Parathyroid adenoma (tissue), 2 donors: ENCODE measurements around the gene ENOX1.

Experiments
- H2AFZ ChIP-seq: fragments of 300-600 bp; sonication (generic); one replicate; pipeline ENCODE4 v1.7.0; 2017; ENCODE audit warnings: antibody characterized with exemption, mild to moderate bottlenecking
- H3K27ac ChIP-seq: fragments of 300-600 bp; sonication (generic); one replicate; pipeline ENCODE4 v1.7.0; 2017
- H3K27me3 ChIP-seq: fragments of 300-600 bp; sonication (generic); one replicate; pipeline ENCODE4 v1.7.0; 2017; ENCODE audit warnings: low read length; ENCODE audit not compliant: control insufficient read depth, insufficient read depth
- H3K36me3 ChIP-seq: fragments of 300-600 bp; sonication (generic); one replicate; pipeline ENCODE4 v1.7.0; 2017; ENCODE audit warnings: low read length; ENCODE audit not compliant: control insufficient read depth, insufficient read depth
- H3K4me1 ChIP-seq: fragments of 300-600 bp; sonication (generic); one replicate; pipeline ENCODE4 v1.7.0; 2017; ENCODE audit warnings: control low read depth
- H3K4me2 ChIP-seq: fragments of 300-600 bp; sonication (generic); one replicate; pipeline ENCODE4 v1.7.0; 2017; ENCODE audit warnings: low read length
- H3K4me3 ChIP-seq: fragments of 300-600 bp; sonication (generic); one replicate; pipeline ENCODE4 v1.7.0; 2017; ENCODE audit warnings: low read depth, low read length
- H3K79me2 ChIP-seq: fragments of 300-600 bp; sonication (generic); one replicate; pipeline ENCODE4 v1.7.0; 2017; ENCODE audit warnings: control low read depth
- H3K9ac ChIP-seq: fragments of 300-600 bp; sonication (generic); one replicate; pipeline ENCODE4 v1.7.0; 2017; ENCODE audit warnings: mild to moderate bottlenecking
- H3K9me3 ChIP-seq: fragments of 300-600 bp; sonication (generic); one replicate; pipeline ENCODE4 v1.7.0; 2017; ENCODE audit warnings: low read length; ENCODE audit not compliant: control insufficient read depth
- TF ChIP-seq, protein P1 (sequence below): fragments of 300-600 bp; sonication (generic); IDR thresholded peaks from one replicate; pipeline ENCODE4 v1.7.0; 2017; ENCODE audit warnings: antibody characterized with exemption, mild to moderate bottlenecking
- donor health status: primary hyperparathyroidism.

Gene ENOX1

DNA sequence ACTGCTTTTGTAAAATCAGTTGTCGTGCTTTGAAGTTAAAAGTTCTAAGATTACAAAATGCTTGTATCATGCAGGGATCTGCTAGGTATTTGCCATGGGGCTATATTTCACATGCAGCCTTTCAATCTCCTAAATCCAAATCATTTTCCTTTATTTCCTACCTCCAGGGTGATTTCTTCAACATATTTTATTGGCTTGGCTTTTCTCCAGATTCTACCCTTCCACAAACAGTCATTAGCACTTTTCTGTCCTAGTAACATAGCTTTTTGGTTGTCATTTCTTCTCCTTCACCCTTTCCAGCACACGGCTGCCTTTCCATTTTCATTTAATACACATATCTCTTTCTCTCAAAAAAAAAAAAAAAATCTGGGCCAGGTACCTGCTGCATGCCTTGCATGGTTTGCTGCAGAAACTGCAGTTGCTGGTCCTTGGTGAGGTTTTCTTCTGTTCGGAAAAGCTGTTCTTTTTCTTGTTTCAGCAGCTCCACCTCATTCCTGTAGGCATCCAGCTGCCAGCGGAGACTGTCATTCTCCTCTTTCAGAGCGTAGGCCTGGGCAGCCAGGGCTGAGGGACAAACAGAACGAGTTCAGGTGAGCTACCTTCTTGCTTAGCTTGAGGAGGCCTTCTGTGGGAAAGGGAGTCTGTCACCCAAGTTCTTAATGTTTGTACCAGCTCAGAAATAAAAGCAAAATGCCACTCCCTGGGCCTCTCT is 488.6 kb downstream of the ENOX1 start:
- Histone ChIP-seq H3K4me3 (no peak overlapping the region), H3K36me3 (no peaks in the 10 kb centered on the region), H3K9ac (no peak overlapping the region), H3K27ac (no peak overlapping the region), H3K79me2 (no peaks in the 10 kb centered on the region), H3K27me3 (no peaks in the 10 kb centered on the region), H3K9me3 (no peaks in the 10 kb centered on the region), H2AFZ (no peak overlapping the region), H3K4me1 (no peaks in the 10 kb centered on the region), H3K4me2 (no peak overlapping the region)
- TF ChIP-seq, protein P1, sequence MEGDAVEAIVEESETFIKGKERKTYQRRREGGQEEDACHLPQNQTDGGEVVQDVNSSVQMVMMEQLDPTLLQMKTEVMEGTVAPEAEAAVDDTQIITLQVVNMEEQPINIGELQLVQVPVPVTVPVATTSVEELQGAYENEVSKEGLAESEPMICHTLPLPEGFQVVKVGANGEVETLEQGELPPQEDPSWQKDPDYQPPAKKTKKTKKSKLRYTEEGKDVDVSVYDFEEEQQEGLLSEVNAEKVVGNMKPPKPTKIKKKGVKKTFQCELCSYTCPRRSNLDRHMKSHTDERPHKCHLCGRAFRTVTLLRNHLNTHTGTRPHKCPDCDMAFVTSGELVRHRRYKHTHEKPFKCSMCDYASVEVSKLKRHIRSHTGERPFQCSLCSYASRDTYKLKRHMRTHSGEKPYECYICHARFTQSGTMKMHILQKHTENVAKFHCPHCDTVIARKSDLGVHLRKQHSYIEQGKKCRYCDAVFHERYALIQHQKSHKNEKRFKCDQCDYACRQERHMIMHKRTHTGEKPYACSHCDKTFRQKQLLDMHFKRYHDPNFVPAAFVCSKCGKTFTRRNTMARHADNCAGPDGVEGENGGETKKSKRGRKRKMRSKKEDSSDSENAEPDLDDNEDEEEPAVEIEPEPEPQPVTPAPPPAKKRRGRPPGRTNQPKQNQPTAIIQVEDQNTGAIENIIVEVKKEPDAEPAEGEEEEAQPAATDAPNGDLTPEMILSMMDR = no peak

DNA sequence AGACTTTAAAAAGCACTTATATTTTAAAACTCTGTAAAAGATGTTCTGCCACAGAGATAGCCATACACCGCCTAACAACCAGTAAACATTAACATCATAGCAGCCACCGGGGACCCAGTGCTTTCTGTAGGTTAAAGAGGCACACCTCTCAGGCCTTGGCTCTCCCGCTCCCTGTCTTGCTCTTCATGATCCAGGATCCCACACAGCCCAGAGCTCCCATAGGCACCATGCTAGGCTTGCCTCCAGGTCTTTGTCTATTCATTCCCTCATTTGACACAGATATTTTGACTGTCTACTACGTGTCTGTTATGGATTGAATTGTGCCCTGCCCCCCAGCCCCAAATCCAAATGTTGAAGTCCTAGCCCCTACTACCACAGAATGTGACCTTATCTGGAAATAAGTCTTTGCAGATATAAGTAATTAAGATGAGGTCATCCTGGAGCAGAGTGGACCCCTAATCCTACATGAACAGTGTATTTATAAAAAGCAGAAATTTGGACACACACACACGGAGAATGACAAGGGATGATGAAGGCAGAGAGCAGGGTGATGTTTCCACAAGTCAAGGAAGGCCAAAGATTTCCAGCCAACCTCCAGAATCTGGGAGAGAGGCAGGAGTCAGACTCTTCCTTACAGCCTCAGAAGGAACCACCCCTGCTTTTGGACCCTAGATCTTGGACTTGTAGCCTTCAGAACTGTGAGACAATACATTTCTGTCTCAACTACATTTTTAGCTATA is 490.8 kb downstream of the ENOX1 start:
- Histone ChIP-seq H3K79me2 (no peaks in the 10 kb centered on the region), H3K4me1 (no peaks in the 10 kb centered on the region), H2AFZ (no peak overlapping the region)

DNA sequence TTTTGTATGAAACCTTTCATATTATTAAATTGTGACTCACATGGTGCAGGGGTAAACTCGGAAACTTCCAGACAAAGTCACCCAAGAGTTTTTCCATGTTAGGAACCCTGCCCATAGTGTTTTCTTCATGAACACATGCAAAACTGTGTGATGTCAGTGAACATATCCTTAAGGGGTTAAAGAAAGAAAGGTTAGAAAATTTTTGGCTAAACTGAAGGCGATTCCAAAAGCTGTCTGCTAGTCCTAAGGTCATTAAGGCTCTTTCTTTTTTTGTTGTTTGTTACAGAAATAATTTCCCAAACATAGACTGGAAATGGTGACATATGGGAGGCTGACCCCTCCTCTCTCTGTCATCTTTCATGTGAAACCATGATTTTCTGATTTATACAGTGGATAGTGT is 491.5 kb downstream of the ENOX1 start:
- Histone ChIP-seq H3K9ac (no peak overlapping the region), H3K4me3 (no peak overlapping the region), H3K4me2 (no peak overlapping the region), H3K9me3 (no peaks in the 10 kb centered on the region), H3K27me3 (no peaks in the 10 kb centered on the region), H3K36me3 (no peaks in the 10 kb centered on the region), H3K27ac (no peak overlapping the region), H2AFZ (no peak overlapping the region), H3K4me1 (no peaks in the 10 kb centered on the region), H3K79me2 (no peaks in the 10 kb centered on the region)
- TF ChIP-seq, protein P1 = no peak

More for the DNA sequence above, 490.8 kb downstream of the ENOX1 start:
- no peaks in the 10 kb centered on the region for H3K9me3 ChIP-seq
- TF ChIP-seq, protein P1 = no peak
- no peak overlapping the region for H3K4me3 ChIP-seq
- H3K9ac ChIP-seq = no peak overlapping the region
- no peaks in the 10 kb centered on the region for H3K27me3 ChIP-seq
- H3K27ac ChIP-seq = no peak overlapping the region
- H3K36me3 ChIP-seq = no peaks in the 10 kb centered on the region
- H3K4me2 ChIP-seq = no peak overlapping the region

DNA sequence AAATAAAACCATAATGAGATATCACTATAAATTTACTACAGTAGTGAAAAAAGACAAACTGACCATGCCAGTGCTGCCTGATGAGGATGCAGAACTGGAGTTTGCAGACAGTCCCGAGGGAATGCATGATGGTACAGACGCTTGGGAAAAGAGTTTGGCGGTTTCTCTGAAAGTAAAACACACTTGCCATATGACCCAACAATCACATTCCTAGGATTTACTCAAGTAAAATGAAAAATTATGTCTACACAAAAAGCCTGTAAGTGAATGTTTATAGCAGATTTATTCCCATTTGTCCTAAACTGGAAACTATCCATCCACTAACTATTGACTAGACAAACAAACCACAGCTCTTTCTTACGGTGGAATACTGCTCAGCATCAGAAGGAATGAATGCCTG is 492.4 kb downstream of the ENOX1 start:
- H3K4me1 ChIP-seq = no peaks in the 10 kb centered on the region
- no peak overlapping the region for H3K9ac ChIP-seq
- H2AFZ ChIP-seq = no peak overlapping the region
- H3K27me3 ChIP-seq = no peaks in the 10 kb centered on the region
- H3K9me3 ChIP-seq = no peaks in the 10 kb centered on the region
- no peaks in the 10 kb centered on the region for H3K36me3 ChIP-seq
- no peak overlapping the region for H3K27ac ChIP-seq
- H3K79me2 ChIP-seq = no peaks in the 10 kb centered on the region
- H3K4me3 ChIP-seq = no peak overlapping the region
- TF ChIP-seq, protein P1 = no peak
- no peak overlapping the region for H3K4me2 ChIP-seq
